Endothelial cell of umbilical vein (primary cell): ENCODE measurements around the gene PRDM16. TPM values are rescaled to one million over a fixed set of nuclear protein-coding genes. Genes with fewer than 3 reads are reported as not detected.

Source experiments
- BruUV-seq: library from RNA; stranded (reverse); fragments of 400-500 nt; replicated peaks from 2 replicates; lab custom pipeline; 2021; lab: Mats Ljungman, UMichigan
- CTCF ChIA-PET: fragments of 300-600, 350-600 bp; sonication (Branson Sonifier 250); formaldehyde crosslinking; loops from one replicate; lab custom pipeline; 2021; ENCODE audit warnings: antibody characterized with exemption, inconsistent platforms; lab: Charles Lee
- POLR2A ChIA-PET: fragments of 300-600, 350-600 bp; sonication (Branson Sonifier 250); formaldehyde crosslinking; loops from one replicate; lab custom pipeline; 2021; ENCODE audit warnings: antibody characterized with exemption, inconsistent platforms; lab: Charles Lee
- DNase-seq: peaks from one replicate; pipeline ENCODE4 v3.0.0-alpha.2; 2011; ENCODE audit warnings: low read depth, low spot score
- FAIRE-seq: peaks from 2 replicates; lab custom pipeline; 2011; peaks lifted over from hg19 to GRCh38; lab: Jason Lieb, UNC
- H2AFZ ChIP-seq: 2 replicates; pipeline ENCODE4 v1.6.0; 2012; ENCODE audit warnings: low read depth, low read length, control low read depth, inconsistent platforms
- H3K27ac ChIP-seq: 2 replicates; pipeline ENCODE4 v1.5.1; 2011; ENCODE audit warnings: low read depth, mild to moderate bottlenecking, control low read depth, low read length, moderate library complexity; ENCODE audit not compliant: insufficient read depth
- H3K27me3 ChIP-seq, 2 experiments: 2 replicates each; pipeline versions ENCODE4 v1.6.0 to v1.6.1; 2011; ENCODE audit warnings: low read length in 2 of 2, mixed read lengths in 1 of 2; ENCODE audit not compliant: control insufficient read depth in 2 of 2, insufficient read depth in 2 of 2
- H3K36me3 ChIP-seq, 2 experiments: 2 replicates in 1 of 2; 3 replicates in 1 of 2; pipeline ENCODE4 v1.5.1; 2011; ENCODE audit warnings: low read length in 2 of 2, mild to moderate bottlenecking in 1 of 2, moderate library complexity in 1 of 2; ENCODE audit not compliant: control insufficient read depth in 2 of 2, insufficient read depth in 2 of 2; ENCODE audit errors: extremely low read depth in 1 of 2
- H3K4me1 ChIP-seq: 3 replicates; pipeline ENCODE4 v1.5.1; 2011; ENCODE audit warnings: mild to moderate bottlenecking, low read length; ENCODE audit not compliant: control insufficient read depth, insufficient read depth; ENCODE audit errors: extremely low read depth
- H3K4me2 ChIP-seq: 2 replicates; pipeline ENCODE4 v1.6.1; 2011; ENCODE audit warnings: low read length, control low read depth, mixed read lengths; ENCODE audit not compliant: insufficient read depth
- H3K4me3 ChIP-seq, 3 experiments: fragments of 200-600 bp in 1 of 3; sonication (generic), shearing (Covaris generic) in 1 of 3; replicated peaks in 1 of 3; 2 replicates each; pipeline ENCODE4 v1.5.1; 2011 to 2016; ENCODE audit warnings: control low read depth in 3 of 3, low read length in 3 of 3, mild to moderate bottlenecking in 2 of 3, inconsistent platforms in 1 of 3, low read depth in 1 of 3, moderate library complexity in 1 of 3; ENCODE audit not compliant: insufficient read depth in 1 of 3
- H3K79me2 ChIP-seq: 2 replicates; pipeline ENCODE4 v1.6.0; 2012; ENCODE audit warnings: low read length, inconsistent platforms; ENCODE audit not compliant: control insufficient read depth, insufficient read depth
- H3K9ac ChIP-seq: replicated peaks from 2 replicates; pipeline ENCODE3; 2011; ENCODE audit warnings: low read length, control low read depth; ENCODE audit not compliant: insufficient read depth; ENCODE audit errors: extremely low read depth
- H3K9me1 ChIP-seq: replicated peaks from 3 replicates; pipeline ENCODE4 v1.6.0; 2011; ENCODE audit warnings: mild to moderate bottlenecking, low read length; ENCODE audit not compliant: control insufficient read depth, insufficient read depth; ENCODE audit errors: extremely low read depth
- H3K9me3 ChIP-seq: replicated peaks from 2 replicates; pipeline ENCODE4 v1.5.1; 2012; ENCODE audit warnings: low read length, inconsistent platforms; ENCODE audit not compliant: control insufficient read depth, insufficient read depth
- H4K20me1 ChIP-seq: replicated peaks from 2 replicates; pipeline ENCODE3; 2011; ENCODE audit warnings: mild to moderate bottlenecking, low read length; ENCODE audit not compliant: control insufficient read depth, insufficient read depth; ENCODE audit errors: extremely low read depth
- EZH2 ChIP-seq: IDR thresholded peaks from 2 replicates; pipeline ENCODE4 v1.6.1; 2012; ENCODE audit warnings: borderline replicate concordance, low read depth, mild to moderate bottlenecking, moderate library complexity, low read length, inconsistent platforms; ENCODE audit not compliant: severe bottlenecking
- FOS ChIP-seq: IDR thresholded peaks from 2 replicates; pipeline ENCODE4 v1.6.1; 2011; ENCODE audit warnings: mild to moderate bottlenecking, low read length, moderate library complexity, borderline replicate concordance; ENCODE audit not compliant: insufficient read depth
- GATA2 ChIP-seq: IDR thresholded peaks from 2 replicates; pipeline ENCODE4 v1.7.0; 2011; ENCODE audit warnings: low read depth, mild to moderate bottlenecking, moderate library complexity, mixed read lengths, low read length; ENCODE audit not compliant: insufficient read length, insufficient read depth
- JUN ChIP-seq: IDR thresholded peaks from 2 replicates; pipeline ENCODE4 v1.6.1; 2011; ENCODE audit warnings: borderline replicate concordance, low read depth; ENCODE audit not compliant: insufficient read length, insufficient read depth
- MYC ChIP-seq: IDR thresholded peaks from one replicate; pipeline ENCODE4 v1.6.1; 2011; ENCODE audit warnings: mild to moderate bottlenecking, low read depth, low read length
- POLR2A ChIP-seq: IDR thresholded peaks from 2 replicates; pipeline ENCODE4 v1.6.1; 2012; ENCODE audit warnings: low read depth, mild to moderate bottlenecking, control low read depth, low read length
- POLR2AphosphoS5 ChIP-seq: IDR thresholded peaks from 2 replicates; pipeline ENCODE4 v1.6.1; 2012; ENCODE audit warnings: low read depth, mild to moderate bottlenecking, control low read depth, low read length, moderate library complexity; ENCODE audit not compliant: insufficient read depth
- dilution Hi-C: fragments of 300-500 bp; cut with MboI; formaldehyde crosslinking; loops from one replicate; pipeline ENCODE4 v1.15.0; 2019; ENCODE audit warnings: low sequenced_read_pairs; ENCODE audit not compliant: extremely low pct_ligation_motif_present
- intact Hi-C: fragments of 100-400 bp; cut with micrococcal nuclease; formaldehyde crosslinking; loops from one replicate; pipeline ENCODE4 v1.10.0; 2022
- polyA plus RNA-seq, 4 experiments: library from polyadenylated mRNA; depleted of rRNA in 3 of 4; stranded (reverse) in 3 of 4; unstranded in 1 of 4; fragments of >200 nt; gene quantifications; 2 replicates each; pipeline versions ENCODE4 v1.2.1 to v1.2.3, GENCODE V29; 2011 to 2012; ENCODE audit warnings: missing spikeins in 1 of 4
- total RNA-seq: library from RNA; stranded (reverse); gene quantifications from 2 replicates; pipeline ENCODE4 v1.2.3, GENCODE V29; 2021
- TF ChIP-seq, protein P1 (sequence below): IDR thresholded peaks from 2 replicates; pipeline ENCODE4 v1.6.1; 2011; ENCODE audit not compliant: insufficient read depth, insufficient read length
- TF ChIP-seq, protein P2 (sequence below), 2 donors: IDR thresholded peaks; 1 replicate in 1 of 2; 2 replicates in 1 of 2; pipeline ENCODE4 v1.5.1; 2011; ENCODE audit warnings: low read length in 2 of 2, mild to moderate bottlenecking in 2 of 2, moderate library complexity in 2 of 2, control low read depth in 1 of 2, inconsistent platforms in 1 of 2, low read depth in 1 of 2; ENCODE audit not compliant: insufficient read depth in 1 of 2; ENCODE audit errors: extremely low read depth in 1 of 2

The PRDM16 gene
- total and polyA plus RNA-seq, 2 donors (not counting 3 experiments of a cell fraction or from before 2014, with no cell fraction given) = not detected

DNA sequence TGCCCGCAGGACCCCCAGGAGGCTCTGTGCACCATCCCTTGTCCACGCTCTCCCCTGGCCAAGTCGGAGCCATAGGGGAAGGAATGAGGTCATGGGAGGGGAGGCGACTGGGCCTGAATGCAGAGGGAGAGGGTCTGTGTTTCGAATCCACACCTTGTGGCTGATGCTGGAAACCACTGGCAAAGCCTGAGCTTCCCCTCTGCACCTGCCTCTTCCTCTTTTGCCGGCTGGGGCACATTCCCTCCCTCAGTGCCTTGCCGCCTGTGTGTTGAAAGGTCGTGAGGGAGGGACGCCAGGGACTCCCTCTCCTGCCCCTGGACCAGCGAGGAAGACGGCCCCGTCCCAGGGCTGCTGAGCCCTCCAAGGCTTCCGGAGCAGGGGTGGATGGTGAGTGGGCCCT, 27.3 kb downstream of the PRDM16 start:
- no TSS peak for BruUV-seq
- intact Hi-C loops (no loop called here), dilution Hi-C loops (no loop called here)
- CTCF ChIA-PET = no interaction called here
- no peaks in the 10 kb centered on the region for H3K36me3 ChIP-seq
- no peaks in the 10 kb centered on the region for H3K79me2 ChIP-seq
- POLR2A ChIA-PET = no interaction called here
- no peaks in the 10 kb centered on the region for H3K9me1 ChIP-seq
- TF ChIP-seq, protein P1, sequence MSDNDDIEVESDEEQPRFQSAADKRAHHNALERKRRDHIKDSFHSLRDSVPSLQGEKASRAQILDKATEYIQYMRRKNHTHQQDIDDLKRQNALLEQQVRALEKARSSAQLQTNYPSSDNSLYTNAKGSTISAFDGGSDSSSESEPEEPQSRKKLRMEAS = no peak
- TF ChIP-seq JUN (no peak), FOS (no peak), GATA2 (no peak), POLR2AphosphoS5 (no peak), EZH2 (no peak), MYC (no peak), POLR2A (no peak)
- TF ChIP-seq, protein P2, sequence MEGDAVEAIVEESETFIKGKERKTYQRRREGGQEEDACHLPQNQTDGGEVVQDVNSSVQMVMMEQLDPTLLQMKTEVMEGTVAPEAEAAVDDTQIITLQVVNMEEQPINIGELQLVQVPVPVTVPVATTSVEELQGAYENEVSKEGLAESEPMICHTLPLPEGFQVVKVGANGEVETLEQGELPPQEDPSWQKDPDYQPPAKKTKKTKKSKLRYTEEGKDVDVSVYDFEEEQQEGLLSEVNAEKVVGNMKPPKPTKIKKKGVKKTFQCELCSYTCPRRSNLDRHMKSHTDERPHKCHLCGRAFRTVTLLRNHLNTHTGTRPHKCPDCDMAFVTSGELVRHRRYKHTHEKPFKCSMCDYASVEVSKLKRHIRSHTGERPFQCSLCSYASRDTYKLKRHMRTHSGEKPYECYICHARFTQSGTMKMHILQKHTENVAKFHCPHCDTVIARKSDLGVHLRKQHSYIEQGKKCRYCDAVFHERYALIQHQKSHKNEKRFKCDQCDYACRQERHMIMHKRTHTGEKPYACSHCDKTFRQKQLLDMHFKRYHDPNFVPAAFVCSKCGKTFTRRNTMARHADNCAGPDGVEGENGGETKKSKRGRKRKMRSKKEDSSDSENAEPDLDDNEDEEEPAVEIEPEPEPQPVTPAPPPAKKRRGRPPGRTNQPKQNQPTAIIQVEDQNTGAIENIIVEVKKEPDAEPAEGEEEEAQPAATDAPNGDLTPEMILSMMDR (IDR thresholded peaks at IDR 0.05; ENCODE audit: extremely low read depth in 1 of 2, insufficient read depth in 1 of 2, low read depth in 1 of 2, low read length in 2 of 2) = no peak
- H4K20me1 ChIP-seq = no peaks in the 10 kb centered on the region
- H3K4me3 ChIP-seq = no peak overlapping the region
- no peaks in the 10 kb centered on the region for H3K9me3 ChIP-seq
- FAIRE-seq = no peak
- no peaks in the 10 kb centered on the region for H3K27me3 ChIP-seq
- H3K4me2 ChIP-seq = no peak overlapping the region
- no peaks in the 10 kb centered on the region for H3K4me1 ChIP-seq
- H3K27ac ChIP-seq = no peak overlapping the region
- H2AFZ ChIP-seq = no peak overlapping the region
- H3K9ac ChIP-seq = no peak overlapping the region
- no peak for DNase-seq
